BJ (cell line): ENCODE data around the gene KHDC4. TPM values are rescaled to one million over a fixed set of nuclear protein-coding genes. Genes with fewer than 3 reads are reported as not detected.
"Not testable (repeated sequence)": the region's sequence is repeated elsewhere in the genome, so short reads cannot be mapped to it uniquely, and the experiment has no call there.

Source experiments
- CTCF ChIA-PET: fragments of 350-600 bp; formaldehyde crosslinking; extraction: SDS; loops from one replicate; lab custom pipeline; 2021; ENCODE audit warnings: antibody characterized with exemption, inconsistent platforms; lab: Yijun Ruan, JAX
- POLR2A ChIA-PET: fragments of 300-600 bp; sonication (Branson Sonifier 250); formaldehyde crosslinking; extraction: SDS; loops from one replicate; lab custom pipeline; 2021; ENCODE audit warnings: antibody characterized with exemption; lab: Charles Lee
- DNase-seq: peaks from one replicate; pipeline ENCODE4 v3.0.0-alpha.2; 2011; ENCODE audit warnings: low read depth
- H3K27me3 ChIP-seq: 2 replicates; pipeline ENCODE4 v1.6.0; 2011; ENCODE audit warnings: low read length; ENCODE audit not compliant: control insufficient read depth, insufficient read depth
- H3K36me3 ChIP-seq: 2 replicates; pipeline ENCODE4 v1.5.1; 2011; ENCODE audit warnings: low read length; ENCODE audit not compliant: control insufficient read depth, insufficient read depth
- H3K4me3 ChIP-seq: 2 replicates; pipeline ENCODE4 v1.5.1; 2011; ENCODE audit warnings: low read depth, mild to moderate bottlenecking, control low read depth, low read length
- CTCF ChIP-seq: IDR thresholded peaks from 2 replicates; pipeline ENCODE4 v1.5.1; 2011; ENCODE audit warnings: low read depth, mild to moderate bottlenecking, control low read depth, inconsistent platforms, low read length, moderate library complexity; ENCODE audit not compliant: insufficient read depth
- polyA plus RNA-seq: library from polyadenylated mRNA; depleted of rRNA; stranded (reverse); fragments of >200 nt; gene quantifications from 2 replicates; pipeline ENCODE4 v1.2.3, GENCODE V29; 2011

KHDC4 gene
- polyA plus RNA-seq, 1 experiment: 39.0 TPM

GRCh38 chr1:155933591-155934096 lies 569 bp downstream of the KHDC4 start:
- ChIA-PET CTCF (interaction anchor here (0.6 to 6.5 kb wide), 7 partner anchors 11 to 190 kb away, joined by 3 to 34 read pairs (median 4); partner anchors contain the start of gene ARHGEF2), POLR2A (interaction anchor here (0.6 to 1.1 kb wide), 7 partner anchors 17 to 200 kb away, joined by 3 to 9 read pairs (median 3); partner anchors contain the start of gene SYT11)
- no peak for DNase-seq
- H3K27me3 ChIP-seq: no peaks in the 10 kb centered on the region
- H3K36me3 ChIP-seq: peaks cover 7% of the 10 kb centered on the region
- peak overlapping the region; percentile 85 for H3K4me3 ChIP-seq
- TF ChIP-seq CTCF: no peak

- Histone ChIP-seq H3K4me3 (no peak overlapping the region), H3K27me3 (no peaks in the 10 kb centered on the region), H3K36me3 (peaks cover 9% of the 10 kb centered on the region)
- TF ChIP-seq CTCF: no peak
- DNase-seq: no peak
- ChIA-PET CTCF (interaction anchor here (0.8 to 6.5 kb wide), 6 partner anchors 12 to 134 kb away, joined by 3 to 34 read pairs (median 6); no protein-coding TSS in a partner anchor), POLR2A (interaction anchor here (0.8 kb wide), 1 partner anchor 19 kb away, joined by 5 read pairs; no protein-coding TSS in a partner anchor)
These were observed 1.7 kb downstream of the KHDC4 start for GRCh38 chr1:155932487-155932886.

- peaks cover 9% of the 10 kb centered on the region for H3K36me3 ChIP-seq
- TF ChIP-seq CTCF: no peak
- H3K4me3 ChIP-seq: no peak overlapping the region
- ChIA-PET POLR2A (interaction anchor here (0.8 kb wide), 1 partner anchor 18 kb away, joined by 5 read pairs; no protein-coding TSS in a partner anchor), CTCF (interaction anchor here (0.8 to 6.5 kb wide), 5 partner anchors 12 to 134 kb away, joined by 3 to 34 read pairs (median 3); no protein-coding TSS in a partner anchor)
- DNase-seq: no peak
- no peaks in the 10 kb centered on the region for H3K27me3 ChIP-seq
These were observed 2.1 kb downstream of the KHDC4 start for GRCh38 chr1:155932081-155932480.

GRCh38 chr1:155931332-155932038 lies 2.7 kb downstream of the KHDC4 start:
- no peak for DNase-seq
- Histone ChIP-seq H3K36me3 (peaks cover 13% of the 10 kb centered on the region), H3K27me3 (no peaks in the 10 kb centered on the region), H3K4me3 (no peak overlapping the region; the same call in 1 of the 2 replicates)
- ChIA-PET CTCF (interaction anchor here (0.7 to 6.5 kb wide), 4 partner anchors 11 to 58 kb away, joined by 3 to 34 read pairs (median 9); no protein-coding TSS in a partner anchor), POLR2A (interaction anchor here (0.6 to 0.8 kb wide), 3 partner anchors 18 to 332 kb away, joined by 3 to 22 read pairs (median 5); no protein-coding TSS in a partner anchor)
- no peak for TF ChIP-seq CTCF

GRCh38 chr1:155930725-155931124 lies 3.5 kb downstream of the KHDC4 start:
- not testable (repeated sequence) for DNase-seq, H3K27me3 ChIP-seq, H3K4me3 ChIP-seq
- POLR2A ChIA-PET: interaction anchor here (0.6 to 0.7 kb wide), 2 partner anchors 50 to 332 kb away, joined by 3 to 22 read pairs; no protein-coding TSS in a partner anchor
- H3K36me3 ChIP-seq: peaks cover 17% of the 10 kb centered on the region
- CTCF ChIA-PET: interaction anchor here (0.7 to 6.5 kb wide), 3 partner anchors 10 to 59 kb away, joined by 3 to 34 read pairs (median 8); no protein-coding TSS in a partner anchor
